Measurements from ENCODE around the gene COG1. TPM values are rescaled to one million over a fixed set of nuclear protein-coding genes. Genes with fewer than 3 reads are reported as not detected.

COG1 gene
- total and polyA plus RNA-seq, 7 donors, result 17.5 to 33.5 (median 19.2) TPM

DNA sequence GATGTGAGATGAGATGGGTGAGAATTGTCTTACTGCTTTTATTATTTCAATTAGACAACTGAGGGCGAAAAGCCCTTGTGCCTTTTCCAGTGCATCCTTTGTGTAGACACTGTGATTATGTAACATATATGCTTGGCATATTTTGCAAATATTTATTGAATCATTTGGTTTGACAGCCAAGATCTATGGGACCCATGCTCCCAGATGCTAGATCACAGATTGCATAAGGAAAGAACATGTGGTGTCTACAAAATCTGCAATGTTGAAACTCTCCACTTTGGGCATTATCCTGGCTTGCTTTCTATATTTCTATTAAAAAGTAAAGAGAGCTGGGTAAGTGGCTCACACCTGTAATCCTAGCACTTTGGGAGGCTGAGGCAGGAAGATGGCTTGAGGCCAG lies 4.8 kb upstream of the COG1 start:
- intact Hi-C loops (cut with DNase I), result no loop called here
- Histone ChIP-seq H3K27ac (no peak overlapping the region), H3K4me1 (peaks cover 0 to 8% (median 6%) of the 10 kb centered on the region in 4 donors), H3K9me3 (no peaks in the 10 kb centered on the region), H3K36me3 (no peaks in the 10 kb centered on the region), H3K4me3 (no peak overlapping the region), H3K27me3 (no peaks in the 10 kb centered on the region)
- DNase-seq, result no peak
- 77 to 96% methylated on average over 1 of the region's 1 CpG for WGBS, 2 donors
- TF ChIP-seq, protein P1, sequence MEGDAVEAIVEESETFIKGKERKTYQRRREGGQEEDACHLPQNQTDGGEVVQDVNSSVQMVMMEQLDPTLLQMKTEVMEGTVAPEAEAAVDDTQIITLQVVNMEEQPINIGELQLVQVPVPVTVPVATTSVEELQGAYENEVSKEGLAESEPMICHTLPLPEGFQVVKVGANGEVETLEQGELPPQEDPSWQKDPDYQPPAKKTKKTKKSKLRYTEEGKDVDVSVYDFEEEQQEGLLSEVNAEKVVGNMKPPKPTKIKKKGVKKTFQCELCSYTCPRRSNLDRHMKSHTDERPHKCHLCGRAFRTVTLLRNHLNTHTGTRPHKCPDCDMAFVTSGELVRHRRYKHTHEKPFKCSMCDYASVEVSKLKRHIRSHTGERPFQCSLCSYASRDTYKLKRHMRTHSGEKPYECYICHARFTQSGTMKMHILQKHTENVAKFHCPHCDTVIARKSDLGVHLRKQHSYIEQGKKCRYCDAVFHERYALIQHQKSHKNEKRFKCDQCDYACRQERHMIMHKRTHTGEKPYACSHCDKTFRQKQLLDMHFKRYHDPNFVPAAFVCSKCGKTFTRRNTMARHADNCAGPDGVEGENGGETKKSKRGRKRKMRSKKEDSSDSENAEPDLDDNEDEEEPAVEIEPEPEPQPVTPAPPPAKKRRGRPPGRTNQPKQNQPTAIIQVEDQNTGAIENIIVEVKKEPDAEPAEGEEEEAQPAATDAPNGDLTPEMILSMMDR (IDR thresholded peaks at IDR 0.05), result no peak
- TF ChIP-seq POLR2AphosphoS5 (IDR thresholded peaks at IDR 0.05) (no peak), POLR2A (IDR thresholded peaks at IDR 0.05) (no peak), EP300 (IDR thresholded peaks at IDR 0.05) (no peak)

DNA sequence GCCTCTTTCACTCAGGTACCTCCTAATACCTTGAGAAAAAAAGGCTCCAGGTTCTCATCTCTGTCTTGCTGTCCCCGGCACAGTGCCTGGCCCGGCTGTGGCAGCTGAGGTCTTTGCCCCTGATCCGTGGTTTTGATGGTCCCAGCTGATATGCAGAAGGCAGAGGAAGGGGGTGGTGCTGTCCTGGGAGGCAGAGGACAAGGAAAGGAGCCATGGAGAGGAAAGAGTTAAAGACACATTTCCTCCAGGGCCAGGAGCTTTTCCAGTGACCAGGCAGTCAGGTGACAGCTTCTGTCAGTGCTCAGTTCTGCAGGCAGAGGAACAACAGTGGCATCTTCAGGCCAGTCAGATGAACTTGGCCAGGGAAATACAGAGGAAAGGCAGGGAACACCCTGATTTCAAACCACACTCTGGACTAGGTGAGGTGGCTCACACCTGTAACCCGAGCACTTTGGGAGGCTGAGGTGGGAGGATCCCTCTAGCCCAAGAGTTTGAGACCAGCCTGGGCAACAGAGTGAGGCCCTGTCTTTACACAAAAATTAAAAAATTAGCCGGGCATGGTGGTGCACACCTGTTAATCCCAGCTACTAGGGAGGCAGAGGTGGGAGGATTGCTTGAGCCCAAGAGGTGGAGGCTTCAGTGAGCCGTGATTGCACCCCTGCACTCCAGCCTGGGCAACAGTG lies 3.3 kb upstream of the COG1 start:
- no peak for DNase-seq
- intact Hi-C loops (cut with DNase I), result loop anchor here (5.0 kb wide), 1 partner anchor 178 kb away; no protein-coding TSS in a partner anchor
- no peak overlapping the region for H3K4me3 ChIP-seq
- no peaks in the 10 kb centered on the region for H3K9me3 ChIP-seq
- no peak overlapping the region for H3K27ac ChIP-seq
- no peak for TF ChIP-seq POLR2A (IDR thresholded peaks at IDR 0.05)
- TF ChIP-seq, protein P1 (IDR thresholded peaks at IDR 0.05), result no peak
- no peak for TF ChIP-seq POLR2AphosphoS5 (IDR thresholded peaks at IDR 0.05)
- no peak for TF ChIP-seq EP300 (IDR thresholded peaks at IDR 0.05)
- WGBS, 2 donors, result 66 to 82% methylated on average over 6 of the region's 6 CpGs
- H3K27me3 ChIP-seq, result no peaks in the 10 kb centered on the region
- H3K4me1 ChIP-seq, result peaks cover 0 to 19% (median 15%) of the 10 kb centered on the region in 4 donors
- H3K36me3 ChIP-seq, result no peaks in the 10 kb centered on the region

DNA sequence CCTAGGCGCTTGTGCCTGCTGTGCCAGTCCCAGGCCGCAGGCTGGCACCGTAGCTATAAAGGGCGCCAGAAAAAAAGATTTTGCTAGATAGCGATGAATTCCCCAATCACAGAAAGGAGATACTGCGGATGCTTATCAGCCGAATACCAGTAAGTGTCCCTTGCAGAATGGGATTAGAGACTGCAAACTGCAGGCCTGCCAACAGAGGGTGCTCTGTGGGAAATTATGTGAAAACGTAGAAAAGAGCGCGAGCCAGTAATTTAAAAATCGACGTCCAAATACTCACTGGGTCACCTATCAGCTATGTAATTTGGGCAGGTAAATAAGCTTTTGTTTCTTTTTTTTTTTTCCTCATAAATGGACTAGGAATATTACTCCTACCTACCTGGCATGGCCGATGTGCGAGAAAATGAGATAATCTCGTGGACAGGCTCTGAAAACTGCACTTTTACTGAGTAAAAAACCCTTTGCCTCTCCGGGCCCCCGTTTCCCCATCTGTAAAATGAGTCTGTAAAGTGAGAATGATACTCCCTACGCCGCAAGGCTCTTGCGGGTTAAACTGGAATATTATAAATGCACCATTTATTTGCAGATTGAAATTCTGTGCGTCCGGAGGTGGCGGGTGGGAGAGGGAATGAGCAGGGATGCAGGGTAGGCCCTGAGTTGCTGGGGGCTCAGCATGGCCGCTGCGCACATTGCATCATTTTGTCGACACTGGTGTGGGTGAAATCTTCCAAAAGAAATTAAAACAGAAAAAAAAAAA lies 1.2 kb upstream of the COG1 start:
- DNase-seq, result peak; percentile 80
- no peaks in the 10 kb centered on the region for H3K27me3 ChIP-seq
- 2 to 11% methylated on average over 26 of the region's 26 CpGs for WGBS, 2 donors
- peak overlapping the region; percentile 84 to 92 (median 88) for H3K27ac ChIP-seq
- H3K36me3 ChIP-seq, result peaks cover 0 to 5% (median 1%) of the 10 kb centered on the region in 4 donors
- TF ChIP-seq, protein P1 (IDR thresholded peaks at IDR 0.05), result peak; percentile 41 to 79 (median 76)
- no peak for TF ChIP-seq EP300 (IDR thresholded peaks at IDR 0.05)
- H3K4me3 ChIP-seq, result peak overlapping the region; percentile 76 to 97 (median 90)
- intact Hi-C loops (cut with DNase I), result loop anchor here (2.0 to 5.0 kb wide), 3 partner anchors 41 to 176 kb away; partner anchors contain the start of gene SLC39A11
- no peaks in the 10 kb centered on the region for H3K9me3 ChIP-seq
- peaks cover 0 to 23% (median 20%) of the 10 kb centered on the region in 4 donors for H3K4me1 ChIP-seq

DNA sequence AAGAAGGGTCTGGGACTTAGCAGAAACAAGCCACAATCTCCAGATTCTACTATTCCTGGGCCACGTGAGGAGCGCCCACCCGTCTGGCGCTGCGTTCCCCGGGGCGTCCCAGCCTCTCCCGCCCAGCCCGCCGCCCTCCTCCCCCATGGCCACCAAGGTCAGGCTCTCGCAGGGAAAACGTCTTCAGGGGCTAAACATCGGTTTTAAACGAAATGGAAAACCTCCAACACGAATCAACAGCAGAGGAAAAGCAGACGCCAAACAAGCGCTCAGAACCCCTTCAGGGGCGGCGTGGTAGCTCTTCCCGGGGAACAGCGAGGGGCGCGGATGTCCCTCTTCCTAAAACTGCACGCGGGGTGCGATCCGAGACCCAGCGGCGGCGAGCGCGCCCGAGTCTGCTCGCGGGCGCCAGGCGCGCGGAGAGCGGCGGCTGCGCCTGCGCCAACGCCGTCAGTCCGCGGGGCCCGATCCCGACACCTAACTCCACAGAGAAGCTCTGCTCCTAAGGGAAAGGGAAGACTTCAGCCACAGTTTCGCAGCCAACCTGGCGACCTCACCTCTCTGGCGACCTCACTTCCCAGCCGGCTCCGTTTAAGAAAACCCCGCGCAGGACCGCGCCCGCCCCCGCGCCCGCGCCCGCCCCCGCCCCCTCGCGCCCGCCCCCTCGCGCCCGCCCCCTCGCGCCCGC lies 505 bp upstream of the COG1 start:
- Histone ChIP-seq H3K27ac (peak overlapping the region; percentile 84 to 92 (median 88)), H3K4me3 (peak overlapping the region; percentile 76 to 97 (median 90)), H3K9me3 (no peaks in the 10 kb centered on the region), H3K4me1 (peaks cover 0 to 23% (median 20%) of the 10 kb centered on the region in 4 donors), H3K36me3 (peaks cover 3 to 13% (median 9%) of the 10 kb centered on the region in 4 donors), H3K27me3 (no peaks in the 10 kb centered on the region)
- DNase-seq, result peak; percentile 80
- intact Hi-C loops (cut with DNase I), result loop anchor here (2.0 to 5.0 kb wide), 3 partner anchors 40 to 175 kb away; partner anchors contain the start of gene SLC39A11
- WGBS, 2 donors, result 0% methylated on average over 65 to 74 of the region's 74 CpGs
- TF ChIP-seq POLR2A (IDR thresholded peaks at IDR 0.05), result no peak
- no peak for TF ChIP-seq POLR2AphosphoS5 (IDR thresholded peaks at IDR 0.05)
- TF ChIP-seq, protein P1 (IDR thresholded peaks at IDR 0.05), result no peak
- no peak for TF ChIP-seq EP300 (IDR thresholded peaks at IDR 0.05)

Data from sigmoid colon (tissue), 7 donors.